ENCODE data around the gene IFNA4. TPM values are rescaled to one million over a fixed set of nuclear protein-coding genes. Genes with fewer than 3 reads are reported as not detected.

IFNA4 gene
- total RNA-seq, 1 experiment from 2014 or later: not detected

DNA sequence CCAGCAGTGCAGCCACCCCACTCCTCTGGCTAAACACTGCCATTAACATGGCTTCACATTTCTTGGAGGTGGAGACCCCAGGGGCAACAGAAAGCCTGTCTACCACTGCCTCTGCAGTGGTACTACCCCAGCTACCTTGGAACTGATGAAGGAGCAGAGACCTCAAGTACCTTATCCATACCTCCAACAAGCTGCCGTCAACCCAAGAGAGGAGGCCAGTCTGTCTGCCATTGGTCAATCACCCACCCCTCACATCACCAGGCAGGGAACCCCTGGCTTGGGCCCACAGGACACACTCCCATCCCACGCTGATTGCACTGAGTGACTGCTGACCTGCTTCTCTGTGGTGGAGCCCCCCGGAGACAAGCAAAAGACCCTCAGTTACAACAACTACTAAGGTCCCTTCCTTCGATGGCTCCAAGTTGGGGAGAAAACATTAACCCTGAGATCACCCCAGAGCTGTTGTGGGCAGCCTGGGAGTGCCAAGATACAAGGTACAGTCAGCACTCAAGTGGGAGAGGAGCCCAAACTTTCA lies 46.8 kb upstream of the IFNA4 start (continued):
- TF ChIP-seq, protein P1, sequence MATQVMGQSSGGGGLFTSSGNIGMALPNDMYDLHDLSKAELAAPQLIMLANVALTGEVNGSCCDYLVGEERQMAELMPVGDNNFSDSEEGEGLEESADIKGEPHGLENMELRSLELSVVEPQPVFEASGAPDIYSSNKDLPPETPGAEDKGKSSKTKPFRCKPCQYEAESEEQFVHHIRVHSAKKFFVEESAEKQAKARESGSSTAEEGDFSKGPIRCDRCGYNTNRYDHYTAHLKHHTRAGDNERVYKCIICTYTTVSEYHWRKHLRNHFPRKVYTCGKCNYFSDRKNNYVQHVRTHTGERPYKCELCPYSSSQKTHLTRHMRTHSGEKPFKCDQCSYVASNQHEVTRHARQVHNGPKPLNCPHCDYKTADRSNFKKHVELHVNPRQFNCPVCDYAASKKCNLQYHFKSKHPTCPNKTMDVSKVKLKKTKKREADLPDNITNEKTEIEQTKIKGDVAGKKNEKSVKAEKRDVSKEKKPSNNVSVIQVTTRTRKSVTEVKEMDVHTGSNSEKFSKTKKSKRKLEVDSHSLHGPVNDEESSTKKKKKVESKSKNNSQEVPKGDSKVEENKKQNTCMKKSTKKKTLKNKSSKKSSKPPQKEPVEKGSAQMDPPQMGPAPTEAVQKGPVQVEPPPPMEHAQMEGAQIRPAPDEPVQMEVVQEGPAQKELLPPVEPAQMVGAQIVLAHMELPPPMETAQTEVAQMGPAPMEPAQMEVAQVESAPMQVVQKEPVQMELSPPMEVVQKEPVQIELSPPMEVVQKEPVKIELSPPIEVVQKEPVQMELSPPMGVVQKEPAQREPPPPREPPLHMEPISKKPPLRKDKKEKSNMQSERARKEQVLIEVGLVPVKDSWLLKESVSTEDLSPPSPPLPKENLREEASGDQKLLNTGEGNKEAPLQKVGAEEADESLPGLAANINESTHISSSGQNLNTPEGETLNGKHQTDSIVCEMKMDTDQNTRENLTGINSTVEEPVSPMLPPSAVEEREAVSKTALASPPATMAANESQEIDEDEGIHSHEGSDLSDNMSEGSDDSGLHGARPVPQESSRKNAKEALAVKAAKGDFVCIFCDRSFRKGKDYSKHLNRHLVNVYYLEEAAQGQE (IDR thresholded peaks at IDR 0.05; ENCODE audit: low read depth): no peak
- TF ChIP-seq, protein P2, sequence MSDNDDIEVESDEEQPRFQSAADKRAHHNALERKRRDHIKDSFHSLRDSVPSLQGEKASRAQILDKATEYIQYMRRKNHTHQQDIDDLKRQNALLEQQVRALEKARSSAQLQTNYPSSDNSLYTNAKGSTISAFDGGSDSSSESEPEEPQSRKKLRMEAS (IDR thresholded peaks at IDR 0.05): no peak
- TF ChIP-seq POLR2A (IDR thresholded peaks at IDR 0.05; ENCODE audit: borderline replicate concordance, extremely low read depth, insufficient read depth, insufficient read length) (no peak), ELF1 (IDR thresholded peaks at IDR 0.05; ENCODE audit: borderline replicate concordance, low read depth) (no peak), SP1 (IDR thresholded peaks at IDR 0.05; ENCODE audit: low read depth) (no peak), CEBPB (IDR thresholded peaks at IDR 0.05; ENCODE audit: low read depth) (no peak), FOSL1 (IDR thresholded peaks at IDR 0.05; ENCODE audit: low read depth) (no peak)
- TF ChIP-seq, protein P3, sequence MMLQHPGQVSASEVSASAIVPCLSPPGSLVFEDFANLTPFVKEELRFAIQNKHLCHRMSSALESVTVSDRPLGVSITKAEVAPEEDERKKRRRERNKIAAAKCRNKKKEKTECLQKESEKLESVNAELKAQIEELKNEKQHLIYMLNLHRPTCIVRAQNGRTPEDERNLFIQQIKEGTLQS (IDR thresholded peaks at IDR 0.05): no peak

DNA sequence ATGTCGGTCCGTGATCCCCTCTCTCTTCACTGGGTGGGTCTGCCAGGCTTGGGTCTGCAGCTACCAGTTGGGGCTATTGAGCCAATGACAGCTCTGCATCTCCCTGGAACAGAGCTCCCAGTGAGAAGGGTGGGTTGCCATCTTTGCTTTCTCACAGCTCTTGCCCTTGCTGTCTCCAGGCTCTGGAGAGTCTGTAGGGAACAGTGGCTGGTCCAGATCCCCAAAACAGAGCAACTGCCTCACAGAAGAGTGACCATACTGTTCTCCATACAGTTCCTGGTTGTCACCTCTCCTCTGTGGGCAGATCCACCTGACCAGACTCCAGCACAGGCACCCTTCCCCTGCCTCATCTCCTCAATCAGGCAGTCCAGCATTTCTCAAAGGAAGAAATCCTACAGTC lies 45.9 kb upstream of the IFNA4 start:
- CTCF ChIA-PET: interaction anchor here (1.6 kb wide), 1 partner anchor 20 kb away, joined by 3 read pairs; no protein-coding TSS in a partner anchor
- Histone ChIP-seq H3K9me3 (ENCODE audit: control insufficient read depth in 1 of 2, insufficient read depth in 1 of 2, low read depth in 1 of 2, low read length in 2 of 2) (no peaks in the 10 kb centered on the region), H3K36me3 (ENCODE audit: control insufficient read depth in 1 of 2, insufficient read depth in 2 of 2, low read length in 2 of 2) (no peaks in the 10 kb centered on the region), H3K27me3 (ENCODE audit: insufficient read depth, low read length) (no peaks in the 10 kb centered on the region), H3K79me2 (ENCODE audit: insufficient read depth, low read length) (no peaks in the 10 kb centered on the region), H3K4me3 (replicated peaks in 1 of 2; ENCODE audit: low read depth in 1 of 2, low read length in 2 of 2) (no peak overlapping the region), H3K4me1 (ENCODE audit: control insufficient read depth in 1 of 2, insufficient read depth in 2 of 2, low read length in 2 of 2) (no peaks in the 10 kb centered on the region), H2AFZ (ENCODE audit: low read depth, low read length, poor library complexity, severe bottlenecking) (no peak overlapping the region), H4K20me1 (ENCODE audit: insufficient read depth) (no peaks in the 10 kb centered on the region), H3K27ac (ENCODE audit: low read depth, low read length) (no peak overlapping the region), H3K4me2 (ENCODE audit: low read length) (no peak overlapping the region), H3K9ac (ENCODE audit: low read length) (no peak overlapping the region), H3K9me2 (ENCODE audit: insufficient read depth) (no peaks in the 10 kb centered on the region)
- POLR2A ChIA-PET: no interaction called here
- no TSS peak for BruUV-seq (replicated peaks)
- TF ChIP-seq FOSL1 (IDR thresholded peaks at IDR 0.05; ENCODE audit: low read depth) (no peak), RAD21 (IDR thresholded peaks at IDR 0.05; ENCODE audit: low read depth) (no peak)
- TF ChIP-seq, protein P2 (IDR thresholded peaks at IDR 0.05): no peak
- intact Hi-C loops (cut with micrococcal nuclease): loop anchor here (10.0 kb wide), 1 partner anchor 562 kb away; no protein-coding TSS in a partner anchor
- RAD21 ChIA-PET (ENCODE audit: low non-redundant PET in 1 of 2, low total read pairs in 2 of 2, uncharacterized antibody in 2 of 2, unreplicated experiment in 2 of 2): no interaction called here
- ATAC-seq (no peak), DNase-seq (ENCODE audit: low read depth, low spot score) (no peak)
